Common myeloid progenitor, CD34-positive (primary cell): ENCODE measurements around the gene ITGA3.

ENCODE experiments used
- CTCF ChIA-PET: fragments of 350-600 bp; sonication (Branson Sonifier 250); formaldehyde crosslinking; loops from one replicate; lab custom pipeline; 2021; ENCODE audit warnings: antibody characterized with exemption; lab: Charles Lee
- POLR2A ChIA-PET: fragments of 350-600 bp; sonication (Branson Sonifier 250); formaldehyde crosslinking; loops from one replicate; lab custom pipeline; 2021; ENCODE audit warnings: antibody characterized with exemption; lab: Charles Lee
- DNase-seq, 3 donors: peaks; one replicate each; pipeline versions ENCODE4 v3.0.0 to v3.0.0-alpha.2; 2013
- H3K27ac ChIP-seq, 2 experiments: 1 replicate in 1 of 2; 2 replicates in 1 of 2; pipeline ENCODE4 v1.7.0; 2013; ENCODE audit warnings: inconsistent platforms in 2 of 2, low read length in 2 of 2, mild to moderate bottlenecking in 2 of 2, low read depth in 1 of 2, moderate library complexity in 1 of 2; ENCODE audit not compliant: severe bottlenecking in 2 of 2, insufficient read depth in 1 of 2, poor library complexity in 1 of 2
- H3K27me3 ChIP-seq, 5 experiments: replicated peaks in 2 of 5; 1 replicate in 3 of 5; 2 replicates in 2 of 5; pipeline versions ENCODE4 v1.6.1 to v1.7.0; 2013; ENCODE audit warnings: low read length in 4 of 5, mild to moderate bottlenecking in 2 of 5, moderate library complexity in 2 of 5, inconsistent platforms in 1 of 5; ENCODE audit not compliant: insufficient read depth in 5 of 5, control insufficient read depth in 4 of 5
- H3K36me3 ChIP-seq, 4 experiments: 1 replicate in 2 of 4; 2 replicates in 2 of 4; pipeline versions ENCODE4 v1.6.1 to v1.7.0; 2013; ENCODE audit warnings: low read length in 3 of 4, control low read depth in 1 of 4, mild to moderate bottlenecking in 1 of 4; ENCODE audit not compliant: control insufficient read depth in 4 of 4, insufficient read depth in 4 of 4
- H3K4me1 ChIP-seq, 4 experiments: 1 replicate in 3 of 4; 2 replicates in 1 of 4; pipeline versions ENCODE4 v1.6.1 to v1.7.1; 2013; ENCODE audit warnings: low read length in 3 of 4, mild to moderate bottlenecking in 3 of 4, control low read depth in 1 of 4, inconsistent platforms in 1 of 4, moderate library complexity in 1 of 4; ENCODE audit not compliant: control insufficient read depth in 4 of 4, insufficient read depth in 4 of 4; ENCODE audit errors: control extremely low read depth in 1 of 4
- H3K4me3 ChIP-seq, 7 experiments: 1 replicate in 4 of 7; 2 replicates in 3 of 7; pipeline versions ENCODE4 v1.5.1 to v1.7.0; 2013; ENCODE audit warnings: mild to moderate bottlenecking in 7 of 7, low read length in 6 of 7, moderate library complexity in 6 of 7, inconsistent platforms in 2 of 7, low read depth in 2 of 7, control low read depth in 1 of 7; ENCODE audit not compliant: insufficient read depth in 4 of 7, control insufficient read depth in 1 of 7; ENCODE audit errors: extremely low read depth in 1 of 7
- H3K9me3 ChIP-seq, 5 experiments: 1 replicate in 4 of 5; 2 replicates in 1 of 5; pipeline versions ENCODE4 v1.6.1 to v1.7.1; 2013; ENCODE audit warnings: low read length in 4 of 5, mild to moderate bottlenecking in 2 of 5, inconsistent platforms in 1 of 5, low read depth in 1 of 5, moderate library complexity in 1 of 5; ENCODE audit not compliant: control insufficient read depth in 4 of 5, insufficient read depth in 2 of 5; ENCODE audit errors: control extremely low read depth in 1 of 5
- WGBS: methylation state at CpG from one replicate; pipeline ENCODE4 v1.1.5; 2013; ENCODE audit not compliant: insufficient coverage; 5-methylcytosine and 5-hydroxymethylcytosine counted together

ITGA3 gene

GRCh38 chr17:50129728-50130558, 74.0 kb downstream of the ITGA3 start, which contains the start of gene SAMD14:
SAMD14 (minus strand) TSS chr17:50130160; CDS start chr17:50124959, 5,201 bp downstream.
- WGBS = 0% methylated on average over 30 of the region's 84 CpGs
- DNase-seq = peak in 2 of 3 donors; percentile 77 to 78
- POLR2A ChIA-PET = interaction anchor here (0.6 to 1.0 kb wide), 4 partner anchors 13 to 430 kb away, joined by 3 to 4 read pairs (median 3); no protein-coding TSS in a partner anchor
- Histone ChIP-seq H3K27me3 (peaks cover 0 to 21% (median 8%) of the 10 kb centered on the region in 5 experiments), H3K4me3 (peak within 1 kb of the TSS in 6 of 7 experiments; percentile 40 to 73 (median 56)), H3K9me3 (peaks cover 0 to 2% (median 0%) of the 10 kb centered on the region in 5 experiments), H3K4me1 (peaks cover 3 to 37% (median 36%) of the 10 kb centered on the region in 4 experiments), H3K27ac (no peak within 1 kb of the TSS), H3K36me3 (peaks cover 0 to 21% (median 10%) of the 10 kb centered on the region in 4 experiments)
- CTCF ChIA-PET = interaction anchor here (1.0 to 2.5 kb wide), 7 partner anchors 9 to 36 kb away, joined by 3 to 10 read pairs (median 7); no protein-coding TSS in a partner anchor

- Histone ChIP-seq H3K27ac (no peak overlapping the region), H3K9me3 (peaks cover 0 to 2% (median 0%) of the 10 kb centered on the region in 5 experiments), H3K36me3 (peaks cover 0 to 27% (median 15%) of the 10 kb centered on the region in 4 experiments), H3K4me3 (peak overlapping the region in 3 of 7 experiments; percentile 54 to 73 (median 66)), H3K4me1 (peaks cover 3 to 37% (median 34%) of the 10 kb centered on the region in 4 experiments), H3K27me3 (peaks cover 0 to 21% (median 8%) of the 10 kb centered on the region in 5 experiments)
- ChIA-PET CTCF (interaction anchor here (0.8 to 2.5 kb wide), 8 partner anchors 8 to 37 kb away, joined by 3 to 10 read pairs (median 7); no protein-coding TSS in a partner anchor), POLR2A (interaction anchor here (0.6 to 1.0 kb wide), 3 partner anchors 18 to 430 kb away, joined by 3 to 4 read pairs (median 3); no protein-coding TSS in a partner anchor)
- WGBS = 93% methylated on average over 5 of the region's 19 CpGs
- no peak for DNase-seq
Measured at GRCh38 chr17:50130559-50131305, 74.8 kb downstream of the ITGA3 start.

DNA sequence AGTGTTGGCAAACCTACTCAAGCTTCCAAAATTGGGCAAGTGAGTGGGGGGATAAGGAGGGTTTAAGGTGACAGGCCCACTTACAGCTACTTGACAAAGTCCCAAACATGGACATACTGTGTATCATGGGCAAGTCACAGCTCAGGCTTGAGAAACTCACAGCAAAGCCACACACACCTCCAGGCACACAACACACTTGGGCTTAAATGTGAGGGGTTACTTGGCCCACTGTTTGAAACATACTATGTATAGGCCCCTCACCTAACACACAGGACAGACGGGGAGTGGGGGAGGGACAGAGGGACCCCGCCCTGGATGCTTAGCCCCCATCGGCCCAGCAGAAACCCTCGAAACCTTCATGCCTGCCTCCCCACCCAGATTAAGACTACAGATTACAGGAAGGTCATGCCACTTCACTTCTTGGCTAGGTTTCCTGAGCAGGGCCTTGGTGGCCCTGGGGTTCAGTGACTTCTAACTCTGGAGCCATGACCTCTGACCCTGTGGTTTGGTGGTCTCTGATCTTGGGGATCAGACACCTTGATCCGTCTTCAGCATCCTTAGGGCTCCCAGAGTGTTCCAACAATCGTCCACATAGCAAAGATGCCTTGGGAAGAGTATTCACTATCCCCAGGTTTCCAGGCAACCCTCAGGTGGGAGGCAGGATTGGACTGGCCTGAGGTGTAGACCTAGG, 76.3 kb downstream of the ITGA3 start:
- Histone ChIP-seq H3K4me1 (peaks cover 3 to 34% (median 30%) of the 10 kb centered on the region in 4 experiments), H3K27ac (no peak overlapping the region), H3K36me3 (peaks cover 12 to 43% (median 25%) of the 10 kb centered on the region in 4 experiments), H3K9me3 (peaks cover 0 to 2% (median 0%) of the 10 kb centered on the region in 5 experiments), H3K4me3 (no peak overlapping the region), H3K27me3 (peaks cover 0 to 21% (median 8%) of the 10 kb centered on the region in 5 experiments)
- POLR2A ChIA-PET = interaction anchor here (0.6 kb wide), 1 partner anchor 7 kb away, joined by 3 read pairs; no protein-coding TSS in a partner anchor
- 80% methylated on average over 6 of the region's 6 CpGs for WGBS
- DNase-seq = no peak
- CTCF ChIA-PET = interaction anchor here (0.9 to 2.3 kb wide), 10 partner anchors 9 to 160 kb away, joined by 3 to 12 read pairs (median 4); no protein-coding TSS in a partner anchor

- Histone ChIP-seq H3K4me1 (peaks cover 0 to 24% (median 20%) of the 10 kb centered on the region in 4 experiments), H3K4me3 (no peak overlapping the region), H3K27ac (no peak overlapping the region), H3K27me3 (peaks cover 0 to 21% (median 8%) of the 10 kb centered on the region in 5 experiments), H3K36me3 (peaks cover 21 to 52% (median 35%) of the 10 kb centered on the region in 4 experiments), H3K9me3 (no peaks in the 10 kb centered on the region)
- no peak for DNase-seq
- ChIA-PET CTCF (interaction anchor here (1.6 to 2.3 kb wide), 2 partner anchors 18 to 28 kb away, joined by 6 to 12 read pairs; no protein-coding TSS in a partner anchor), POLR2A (no interaction called here)
- 92% methylated on average over 3 of the region's 7 CpGs for WGBS
Measured at GRCh38 chr17:50133028-50133768, 77.3 kb downstream of the ITGA3 start.

GRCh38 chr17:50133769-50134099, 77.8 kb downstream of the ITGA3 start:
- H3K4me3 ChIP-seq = no peak overlapping the region
- H3K9me3 ChIP-seq = no peaks in the 10 kb centered on the region
- peaks cover 26 to 57% (median 39%) of the 10 kb centered on the region in 4 experiments for H3K36me3 ChIP-seq
- H3K4me1 ChIP-seq = peaks cover 0 to 19% (median 15%) of the 10 kb centered on the region in 4 experiments
- ChIA-PET POLR2A (no interaction called here), CTCF (no interaction called here)
- no peak overlapping the region for H3K27ac ChIP-seq
- WGBS = 90% methylated on average over 2 of the region's 16 CpGs
- no peak for DNase-seq
- peaks cover 0 to 16% (median 4%) of the 10 kb centered on the region in 5 experiments for H3K27me3 ChIP-seq
